ENCODE measurements around the gene MSLN.

Gene MSLN

DNA sequence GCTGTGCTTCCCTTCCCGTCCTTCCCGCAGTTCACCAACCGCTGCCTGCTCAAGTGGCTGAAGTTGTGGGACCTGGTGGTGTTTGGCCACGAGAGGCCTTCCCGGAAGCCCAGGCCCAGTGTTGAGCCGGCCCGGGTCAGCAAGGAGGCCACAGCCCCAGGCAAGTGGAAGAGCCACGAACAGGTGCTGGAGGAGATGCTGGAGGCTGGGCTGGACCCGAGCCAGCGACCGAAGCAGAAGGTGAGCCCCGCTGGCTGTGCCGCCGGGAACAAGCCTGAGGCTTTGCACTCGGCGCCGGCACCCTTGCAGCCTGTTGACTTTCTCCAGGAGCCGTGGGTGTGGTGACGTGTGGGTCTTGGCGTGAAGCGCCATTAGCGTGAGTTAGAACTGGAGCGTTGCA is 30.6 kb downstream of the MSLN start:
- no peak for ATAC-seq
- DNase-seq: no peak

- ATAC-seq (no peak), DNase-seq (no peak)
Observed at GRCh38 chr16:792221-792995, 31.9 kb downstream of the MSLN start.

DNA sequence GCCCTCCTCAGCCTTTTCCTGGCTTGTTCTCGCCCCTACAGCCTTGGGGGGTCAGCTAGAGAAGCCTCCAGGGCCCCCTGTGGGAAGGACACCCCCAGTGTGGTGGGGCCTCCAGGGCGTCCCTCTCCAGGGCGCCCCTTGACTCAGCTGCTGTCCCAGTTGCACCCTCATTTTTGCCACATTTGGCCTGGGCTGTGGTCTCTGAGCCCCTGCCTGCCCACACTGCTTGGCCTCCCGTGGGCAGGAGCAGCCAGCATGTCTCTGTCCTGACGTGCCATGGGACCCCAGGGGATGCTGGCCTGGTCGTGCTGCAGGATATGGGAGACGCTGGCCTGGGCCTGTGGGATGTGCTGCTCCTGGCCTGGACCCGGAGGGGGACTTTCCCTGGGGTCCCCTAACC is 32.9 kb downstream of the MSLN start:
- no peak for ATAC-seq
- no peak for DNase-seq

DNA sequence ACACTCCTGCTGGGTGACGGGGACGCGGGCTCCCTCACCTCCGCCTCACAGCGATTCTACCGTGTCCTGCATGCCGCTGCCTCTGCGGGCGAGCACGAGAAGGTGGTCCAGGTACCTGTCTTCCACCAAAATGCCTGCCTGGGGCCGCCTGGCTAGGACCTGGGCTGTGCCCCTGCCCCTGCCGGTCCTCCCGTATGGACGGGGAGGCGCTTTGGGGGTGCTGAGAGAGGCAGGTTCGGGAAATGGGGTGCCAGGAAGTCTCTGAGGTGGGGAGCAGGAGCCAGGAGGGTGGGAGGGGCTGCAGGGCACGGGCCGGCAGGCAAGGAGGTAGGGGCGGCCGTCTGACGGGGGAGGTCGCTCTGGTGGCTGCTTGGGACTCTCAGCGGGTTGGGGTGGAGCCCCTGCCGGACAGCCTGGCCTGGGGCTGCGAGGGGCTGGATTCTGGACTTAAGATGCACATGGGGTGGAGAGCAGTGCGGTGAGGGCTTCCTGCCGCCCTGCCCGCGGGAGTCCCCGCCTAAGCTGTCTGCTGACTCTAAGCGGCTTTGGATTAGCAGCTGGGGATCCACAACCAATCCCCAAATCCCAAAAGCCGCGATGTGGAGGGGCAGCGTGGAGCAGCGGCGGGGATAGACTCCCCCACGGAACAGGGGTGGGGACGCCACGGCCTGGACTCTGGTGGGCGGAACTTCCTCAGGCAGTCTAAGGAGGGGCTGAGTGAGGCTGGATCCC is 33.7 kb downstream of the MSLN start:
- no peak for ATAC-seq
- no peak for DNase-seq

DNA sequence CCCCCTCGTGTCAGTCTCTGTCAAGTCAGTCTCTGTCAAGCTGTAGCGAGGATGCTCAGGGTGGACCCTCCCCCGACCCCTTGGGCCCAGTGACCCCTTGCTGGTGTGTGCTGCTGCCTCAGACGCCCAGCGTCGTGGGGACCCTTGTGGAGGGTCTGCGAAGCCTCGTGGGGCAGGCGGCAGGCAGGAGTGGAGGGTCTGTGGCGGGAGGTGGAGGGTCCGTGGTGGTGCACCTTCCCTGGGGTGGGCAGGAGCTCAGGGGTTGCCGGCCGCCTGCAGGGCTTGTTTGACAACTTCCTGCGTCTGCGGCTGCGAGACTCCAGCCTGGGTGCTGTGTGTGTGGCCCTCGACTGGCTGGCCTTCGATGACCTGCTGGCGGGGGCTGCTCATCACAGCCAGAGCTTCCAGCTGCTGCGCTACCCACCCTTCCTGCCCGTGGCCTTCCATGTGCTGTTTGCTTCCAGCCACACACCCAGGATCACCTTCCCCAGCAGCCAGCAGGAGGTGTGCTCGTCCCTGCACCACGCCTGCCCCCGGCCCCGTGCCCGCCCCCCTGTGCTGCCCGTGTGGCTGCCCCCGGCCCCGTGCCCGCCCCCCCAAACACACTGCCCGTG is 34.4 kb downstream of the MSLN start:
- DNase-seq: no peak
- no peak for ATAC-seq

- ATAC-seq (no peak), DNase-seq (no peak)
Observed at GRCh38 chr16:795580-796229, 35.2 kb downstream of the MSLN start.

DNA sequence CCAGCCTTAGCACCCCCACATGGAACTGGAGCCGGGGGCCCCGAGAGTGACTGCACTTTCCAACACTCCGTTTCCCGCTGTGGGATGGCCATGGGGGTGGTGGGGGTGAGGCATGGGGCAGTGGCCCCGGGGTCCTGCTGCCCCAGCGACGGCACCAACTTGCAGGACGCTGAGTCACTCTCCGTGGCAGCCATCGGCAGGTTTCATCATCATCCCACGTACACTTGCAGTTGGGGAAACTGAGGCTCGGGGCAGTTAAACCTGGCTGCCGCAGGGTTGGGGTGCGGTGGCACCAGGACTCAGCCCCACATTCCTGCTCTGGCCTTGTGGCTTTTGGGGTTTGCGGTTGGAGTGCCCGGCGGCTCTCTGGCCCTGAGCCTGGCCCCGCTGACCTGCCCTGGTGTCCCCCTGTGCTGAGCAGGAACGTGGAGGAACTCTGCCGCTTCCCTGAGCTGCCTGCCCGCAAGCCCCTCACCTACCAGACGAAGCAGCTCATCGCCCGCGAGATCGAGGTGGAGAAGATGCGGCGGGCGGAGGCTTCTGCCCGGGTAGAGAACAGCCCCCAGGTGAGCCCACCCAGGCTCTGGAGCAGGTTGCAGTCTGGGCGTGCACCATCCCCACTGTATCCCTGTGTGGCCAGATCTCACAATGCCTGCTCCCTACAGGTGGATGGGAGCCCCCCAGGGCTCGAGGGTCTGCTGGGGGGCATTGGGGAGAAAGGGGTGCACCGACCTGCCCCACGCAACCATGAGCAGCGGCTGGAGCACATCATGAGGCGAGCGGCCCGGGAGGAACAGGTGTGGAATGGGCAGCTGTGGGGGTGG is 36.0 kb downstream of the MSLN start:
- no peak for ATAC-seq
- DNase-seq: no peak

- DNase-seq (peak; percentile 41), ATAC-seq (peak; percentile 26)
Observed at GRCh38 chr16:797120-797420, 36.5 kb downstream of the MSLN start.

DNA sequence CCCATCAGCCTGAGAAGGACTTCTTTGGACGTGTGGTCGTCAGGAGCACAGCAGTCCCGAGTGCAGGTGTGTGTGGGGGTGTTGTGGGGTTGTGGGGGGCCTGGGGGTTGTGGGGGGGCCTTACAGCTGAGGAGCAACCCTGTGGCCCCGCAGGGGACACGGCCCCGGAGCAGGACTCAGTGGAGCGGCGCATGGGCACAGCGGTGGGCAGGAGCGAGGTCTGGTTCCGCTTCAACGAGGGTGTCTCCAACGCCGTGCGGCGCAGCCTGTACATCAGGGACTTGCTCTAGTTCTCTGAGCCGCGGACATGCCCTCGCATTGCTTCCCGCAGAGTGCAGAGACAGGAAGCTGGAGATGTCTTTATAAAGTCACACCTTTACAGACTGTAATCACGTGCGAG is 37.2 kb downstream of the MSLN start:
- DNase-seq (no peak), ATAC-seq (no peak)

DNA sequence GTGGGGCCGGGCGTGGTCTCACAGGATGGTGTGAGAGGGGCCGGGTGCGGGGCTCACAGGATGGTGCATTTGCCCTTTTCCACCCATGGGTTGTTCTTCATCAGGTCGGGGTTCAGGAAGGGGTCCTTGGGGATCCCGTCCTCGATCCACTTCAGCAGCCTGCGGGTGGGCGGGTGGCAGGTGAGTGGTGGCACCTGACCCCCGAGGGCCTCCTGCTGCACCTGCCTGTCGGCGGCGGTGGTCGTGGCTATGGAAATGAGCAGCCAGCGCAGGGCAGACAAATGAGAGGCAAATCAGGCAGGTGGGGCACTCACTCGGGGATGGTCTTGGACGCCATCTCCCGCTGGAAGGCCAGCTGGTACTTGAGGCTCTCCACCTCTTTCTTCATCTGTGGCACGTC is 38.1 kb downstream of the MSLN start:
- ATAC-seq: no peak
- DNase-seq: no peak

DNA sequence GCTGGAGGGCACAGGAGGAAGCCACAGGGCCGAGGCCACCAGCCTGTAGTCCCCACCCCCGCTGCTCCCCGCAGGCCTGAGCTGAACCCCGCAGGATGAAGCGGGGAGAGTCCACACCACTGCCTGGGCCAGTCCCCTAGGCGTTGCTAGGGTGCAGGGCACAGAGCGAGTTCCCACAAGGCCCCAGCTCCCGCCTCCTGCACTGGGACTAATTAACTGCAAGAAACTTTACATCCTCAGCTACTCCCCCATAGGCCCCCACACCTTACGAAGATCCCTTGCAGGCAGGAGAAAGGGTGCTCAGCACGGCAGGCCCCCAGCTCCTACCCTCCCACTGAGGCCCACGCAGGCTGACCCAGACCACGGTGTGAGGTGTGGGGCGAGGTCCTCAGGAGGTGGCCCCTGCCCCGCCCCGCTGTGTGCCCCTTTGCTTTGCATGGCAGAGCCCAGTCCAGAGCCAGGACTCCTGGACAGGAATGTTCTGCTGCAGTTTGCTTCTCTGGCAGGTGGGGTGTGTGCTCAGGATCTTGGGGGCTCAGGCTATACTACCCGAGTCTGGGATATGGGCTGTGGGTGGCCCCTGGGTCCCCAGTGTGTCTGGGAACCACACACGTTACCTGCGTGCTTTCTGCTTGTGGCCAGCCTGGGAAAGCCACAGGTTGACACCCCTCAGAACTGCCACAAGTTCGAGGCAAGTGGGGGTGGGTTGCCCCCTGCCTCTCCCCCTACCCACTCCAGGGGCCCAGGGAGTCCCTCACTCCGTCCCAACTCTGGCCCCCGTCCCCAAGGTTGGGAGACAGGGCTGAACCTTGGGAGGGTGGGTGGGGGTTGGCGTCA is 38.8 kb downstream of the MSLN start:
- DNase-seq (no peak), ATAC-seq (no peak)

DNA sequence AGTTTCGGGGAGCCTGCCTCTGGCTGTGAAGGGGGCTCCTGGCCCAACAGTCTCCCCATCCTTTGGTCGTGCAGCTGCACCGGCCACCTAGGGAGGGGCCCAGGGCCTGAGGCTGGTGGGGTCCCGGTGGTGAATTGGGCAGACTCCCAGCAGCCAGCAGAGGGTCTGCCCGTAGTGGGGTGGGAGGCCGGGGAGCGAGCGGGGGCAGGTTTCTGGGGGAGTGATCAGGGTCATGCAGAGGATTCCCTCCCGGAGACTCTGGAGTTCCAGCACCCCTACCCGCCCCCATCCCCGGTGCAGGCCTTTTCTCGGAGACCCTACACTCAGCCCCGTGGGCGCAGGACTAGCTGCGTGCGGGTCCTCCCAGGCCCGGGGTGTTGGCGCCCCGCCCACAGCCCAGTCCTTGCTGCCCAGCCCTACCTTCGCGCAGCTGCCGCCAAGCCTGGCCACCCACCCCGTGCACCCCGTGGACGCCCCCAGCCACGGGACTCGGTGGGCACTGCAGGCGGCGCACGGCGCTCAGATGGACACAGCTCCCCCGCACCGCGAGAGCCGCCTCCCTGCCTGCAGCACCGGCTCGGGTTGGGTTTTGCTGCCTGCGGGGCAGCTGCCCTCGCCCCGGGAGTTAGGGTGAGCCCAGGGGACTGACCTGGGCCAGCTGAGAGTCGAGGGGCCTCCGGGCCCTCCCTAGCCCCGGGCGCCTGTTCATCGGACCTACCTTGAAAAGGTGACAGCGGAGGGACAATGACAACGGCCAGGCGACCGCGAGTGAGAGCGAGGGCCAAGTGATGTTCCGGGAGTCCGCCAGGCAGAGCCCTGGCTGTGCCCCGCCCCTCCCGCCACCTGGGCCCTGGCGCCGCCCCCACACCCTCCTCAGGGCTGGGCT is 39.7 kb downstream of the MSLN start, which contains the start of gene GNG13:
GNG13 (minus strand) TSS at position 787 of the 886 bp plus-strand sequence. CDS start 1,657 bp downstream, outside the sequence.
- DNase-seq (no peak), ATAC-seq (peak; percentile 1)

DNA sequence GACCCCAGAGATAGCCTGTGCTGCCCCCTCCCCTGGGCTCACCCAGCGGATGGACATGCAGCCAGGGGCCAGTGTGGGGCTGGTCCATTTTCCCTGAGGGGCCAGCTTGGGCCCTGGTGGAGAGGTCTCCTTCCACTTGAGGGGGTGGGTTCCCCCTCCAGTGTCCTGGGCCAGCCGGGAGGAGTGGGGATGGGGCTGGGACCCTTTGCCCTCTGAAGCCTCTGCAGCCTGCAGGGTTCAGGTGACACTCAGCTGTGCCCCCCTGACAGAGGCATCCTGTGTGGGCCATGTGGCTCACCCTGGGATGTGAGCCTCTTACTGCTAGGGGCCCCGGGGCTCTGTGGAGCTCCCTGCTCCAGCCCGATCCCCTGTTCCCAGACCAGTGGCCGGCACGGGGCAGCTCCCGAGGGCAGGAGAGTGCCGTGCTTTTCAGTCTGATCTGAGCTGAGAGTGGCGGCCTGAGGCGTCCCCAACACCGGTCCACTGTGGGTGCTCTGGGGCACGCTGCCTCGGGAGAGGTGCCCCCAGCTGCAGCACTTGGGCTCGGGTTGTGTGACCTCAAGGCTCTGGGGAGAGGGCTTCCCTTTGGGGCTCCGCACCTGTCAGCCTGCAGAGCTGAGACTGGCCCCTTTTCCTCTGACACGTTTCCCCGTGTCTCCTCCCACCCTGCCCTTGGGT is 40.4 kb downstream of the MSLN start:
- DNase-seq (no peak), ATAC-seq (peak; percentile 3)

GRCh38 chr16:801584-802363 is 41.2 kb downstream of the MSLN start:
- ATAC-seq (peak; percentile 5), DNase-seq (no peak)

- DNase-seq (no peak), ATAC-seq (no peak)
Observed at GRCh38 chr16:802461-802860, 41.9 kb downstream of the MSLN start.

- DNase-seq: no peak
- no peak for ATAC-seq
Observed at GRCh38 chr16:802914-803753, 42.6 kb downstream of the MSLN start.

- ATAC-seq: no peak
Observed at GRCh38 chr16:803754-804080, 43.2 kb downstream of the MSLN start.

More at GRCh38 chr16:803754-804080, 43.2 kb downstream of the MSLN start:
- no peak for DNase-seq
